ENCODE measurements around the gene NDUFB11. TPM values are rescaled to one million over a fixed set of nuclear protein-coding genes. Genes with fewer than 3 reads are reported as not detected.

The NDUFB11 gene
- total and polyA plus RNA-seq, 2 donors (not counting 3 experiments of a cell fraction or from before 2014, with no cell fraction given): 65.2 to 88.0 TPM

DNA sequence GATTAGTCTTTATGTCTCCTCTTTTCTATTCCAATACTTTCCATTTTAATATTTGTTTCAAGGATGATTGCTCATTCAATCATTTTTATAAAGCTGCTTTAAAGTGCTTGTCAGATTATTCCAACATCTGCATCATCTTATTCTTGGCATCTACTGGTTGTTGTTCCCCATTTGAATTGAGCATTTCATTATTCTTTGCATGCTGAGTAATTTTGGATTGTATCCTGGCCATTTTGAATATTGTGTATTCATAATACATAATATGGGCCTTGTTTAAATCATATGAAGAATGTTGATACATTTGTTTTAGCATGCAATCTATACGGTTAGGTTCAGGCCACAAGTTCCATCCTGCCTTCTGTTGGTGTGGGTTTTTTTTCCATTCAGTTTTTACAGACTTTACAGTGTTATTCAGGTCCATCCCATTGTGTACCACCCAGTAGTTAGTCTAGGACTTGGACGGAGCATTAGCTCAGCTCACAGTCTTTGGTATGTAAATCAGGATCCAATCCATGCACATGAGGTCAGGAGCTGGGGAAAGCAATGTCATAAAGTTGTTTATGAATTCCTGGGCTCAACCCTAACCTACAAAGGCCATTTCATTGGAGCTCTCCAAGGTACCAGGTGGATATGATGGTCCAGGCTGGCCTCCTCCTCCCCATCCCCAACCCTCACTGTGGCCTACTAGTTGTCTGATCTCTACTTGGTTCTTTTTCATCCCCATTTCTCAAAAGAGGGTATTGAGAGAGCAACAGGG, 46.0 kb downstream of the NDUFB11 start:
- Histone ChIP-seq H3K9me1 (replicated peaks; ENCODE audit: control insufficient read depth, extremely low read depth, insufficient read depth, low read length) (no peaks in the 10 kb centered on the region), H4K20me1 (replicated peaks; ENCODE audit: control insufficient read depth, extremely low read depth, insufficient read depth, low read length) (no peaks in the 10 kb centered on the region), H3K4me1 (ENCODE audit: control insufficient read depth, extremely low read depth, insufficient read depth, low read length) (no peaks in the 10 kb centered on the region), H3K9ac (replicated peaks; ENCODE audit: extremely low read depth, insufficient read depth, low read length) (no peak overlapping the region), H3K27me3 (ENCODE audit: control insufficient read depth in 2 of 2, insufficient read depth in 2 of 2, low read length in 2 of 2) (no peaks in the 10 kb centered on the region), H3K36me3 (ENCODE audit: control insufficient read depth in 2 of 2, extremely low read depth in 1 of 2, insufficient read depth in 2 of 2, low read length in 2 of 2) (no peaks in the 10 kb centered on the region), H3K79me2 (ENCODE audit: control insufficient read depth, insufficient read depth, low read length) (no peaks in the 10 kb centered on the region), H3K4me2 (ENCODE audit: insufficient read depth, low read length) (no peak overlapping the region), H3K4me3 (replicated peaks in 1 of 3; ENCODE audit: insufficient read depth in 1 of 3, low read depth in 1 of 3, low read length in 3 of 3) (no peak overlapping the region), H2AFZ (ENCODE audit: low read depth, low read length) (no peak overlapping the region), H3K27ac (ENCODE audit: insufficient read depth, low read depth, low read length) (no peak overlapping the region), H3K9me3 (replicated peaks; ENCODE audit: control insufficient read depth, insufficient read depth, low read length) (no peaks in the 10 kb centered on the region)
- intact Hi-C loops (cut with micrococcal nuclease): loop anchor here (10.0 kb wide), 1 partner anchor 544 kb away; no protein-coding TSS in a partner anchor
- FAIRE-seq: no peak
- TF ChIP-seq POLR2A (IDR thresholded peaks at IDR 0.05; ENCODE audit: low read depth, low read length) (no peak), POLR2AphosphoS5 (IDR thresholded peaks at IDR 0.05; ENCODE audit: insufficient read depth, low read depth, low read length) (no peak), CTCF (IDR thresholded peaks at IDR 0.05; ENCODE audit: extremely low read depth in 1 of 2, insufficient read depth in 1 of 2, low read depth in 1 of 2, low read length in 2 of 2) (no peak), MYC (IDR thresholded peaks at IDR 0.05; ENCODE audit: low read depth, low read length) (no peak), EZH2 (IDR thresholded peaks at IDR 0.05; ENCODE audit: borderline replicate concordance, low read depth, low read length, severe bottlenecking) (no peak), JUN (IDR thresholded peaks at IDR 0.05; ENCODE audit: borderline replicate concordance, insufficient read depth, insufficient read length, low read depth) (no peak), MAX (IDR thresholded peaks at IDR 0.05; ENCODE audit: insufficient read depth, insufficient read length) (no peak), GATA2 (IDR thresholded peaks at IDR 0.05; ENCODE audit: insufficient read depth, insufficient read length, low read depth, low read length) (no peak), FOS (IDR thresholded peaks at IDR 0.05; ENCODE audit: borderline replicate concordance, insufficient read depth, low read length) (no peak)
- POLR2A ChIA-PET: no interaction called here
- DNase-seq (ENCODE audit: low read depth, low spot score): no peak
- CTCF ChIA-PET: no interaction called here
- no TSS peak for BruUV-seq (replicated peaks)
- dilution Hi-C loops (cut with MboI; ENCODE audit: extremely low pct_ligation_motif_present, low sequenced_read_pairs): no loop called here
